ENCODE data around the gene RMDN3.
A peak's percentile ranks its signal among the peaks of the same experiment; 100 is the strongest.

RMDN3 gene

DNA sequence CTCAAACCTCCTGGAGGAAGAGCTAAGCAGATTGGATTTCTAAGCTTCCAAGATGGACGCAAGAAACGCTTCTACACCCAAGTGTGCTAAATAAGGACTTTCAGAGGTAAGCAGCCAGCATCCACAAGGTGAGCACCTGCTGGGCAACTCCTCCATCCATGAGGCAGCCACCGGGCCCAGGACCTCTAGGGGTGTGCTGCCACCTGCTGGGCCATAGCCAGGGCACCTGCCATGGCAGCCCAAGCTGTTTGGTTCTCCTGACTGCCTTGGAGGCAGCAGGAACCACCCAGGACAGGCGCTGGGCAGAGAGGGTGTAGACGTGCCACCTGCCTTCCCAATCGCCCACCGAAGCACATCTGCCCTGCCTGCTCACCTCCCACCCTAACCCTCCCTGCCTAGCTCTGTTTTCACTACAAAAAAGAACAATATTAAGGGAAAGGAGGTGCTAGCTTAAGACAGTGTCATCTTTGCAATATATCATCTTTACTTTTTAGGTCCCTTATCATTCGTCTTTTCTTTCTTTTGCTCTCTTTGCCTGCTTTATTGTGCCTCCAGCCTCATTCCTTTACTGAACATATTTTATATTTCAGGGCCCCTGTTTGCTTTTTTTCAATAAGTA is 27.7 kb upstream of the RMDN3 start:
- Histone ChIP-seq H3K9me3 (ENCODE audit: insufficient read depth, low read depth, low read length) (no peaks in the 10 kb centered on the region), H3K4me1 (ENCODE audit: insufficient read depth, low read length, poor library complexity, severe bottlenecking) (peaks cover 12% of the 10 kb centered on the region), H3K4me3 (ENCODE audit: low read length, poor library complexity, severe bottlenecking) (no peak overlapping the region), H3K36me3 (ENCODE audit: insufficient read depth, low read length) (peaks cover 13% of the 10 kb centered on the region; the same call in 1 of the 2 replicates), H3K9me2 (replicated peaks; ENCODE audit: low read depth, low read length) (no peaks in the 10 kb centered on the region), H3K4me2 (ENCODE audit: low read depth, low read length, poor library complexity, severe bottlenecking) (no peak overlapping the region), H3K27me3 (ENCODE audit: insufficient read depth, low read length, poor library complexity, severe bottlenecking) (no peaks in the 10 kb centered on the region), H2AFZ (ENCODE audit: low read length) (no peak overlapping the region), H3F3A (ENCODE audit: low read depth) (no peaks in the 10 kb centered on the region), H4K20me1 (ENCODE audit: insufficient read depth, low read length, poor library complexity, severe bottlenecking) (peaks cover 6% of the 10 kb centered on the region), H3K79me2 (ENCODE audit: insufficient read depth, low read length) (no peaks in the 10 kb centered on the region), H3K9ac (ENCODE audit: low read depth, low read length, poor library complexity, severe bottlenecking) (no peak overlapping the region)
- no peak for TF ChIP-seq EZH2phosphoT487 (IDR thresholded peaks at IDR 0.05; ENCODE audit: borderline replicate concordance)
- TF ChIP-seq, protein P1, sequence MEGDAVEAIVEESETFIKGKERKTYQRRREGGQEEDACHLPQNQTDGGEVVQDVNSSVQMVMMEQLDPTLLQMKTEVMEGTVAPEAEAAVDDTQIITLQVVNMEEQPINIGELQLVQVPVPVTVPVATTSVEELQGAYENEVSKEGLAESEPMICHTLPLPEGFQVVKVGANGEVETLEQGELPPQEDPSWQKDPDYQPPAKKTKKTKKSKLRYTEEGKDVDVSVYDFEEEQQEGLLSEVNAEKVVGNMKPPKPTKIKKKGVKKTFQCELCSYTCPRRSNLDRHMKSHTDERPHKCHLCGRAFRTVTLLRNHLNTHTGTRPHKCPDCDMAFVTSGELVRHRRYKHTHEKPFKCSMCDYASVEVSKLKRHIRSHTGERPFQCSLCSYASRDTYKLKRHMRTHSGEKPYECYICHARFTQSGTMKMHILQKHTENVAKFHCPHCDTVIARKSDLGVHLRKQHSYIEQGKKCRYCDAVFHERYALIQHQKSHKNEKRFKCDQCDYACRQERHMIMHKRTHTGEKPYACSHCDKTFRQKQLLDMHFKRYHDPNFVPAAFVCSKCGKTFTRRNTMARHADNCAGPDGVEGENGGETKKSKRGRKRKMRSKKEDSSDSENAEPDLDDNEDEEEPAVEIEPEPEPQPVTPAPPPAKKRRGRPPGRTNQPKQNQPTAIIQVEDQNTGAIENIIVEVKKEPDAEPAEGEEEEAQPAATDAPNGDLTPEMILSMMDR (conservative IDR thresholded peaks at IDR 0.05; ENCODE audit: low read length) = peak; percentile 92

GRCh38 chr15:40776537-40777141 is 21.6 kb upstream of the RMDN3 start:
- H3K79me2 ChIP-seq (ENCODE audit: insufficient read depth, low read length) = no peaks in the 10 kb centered on the region
- no peak overlapping the region for H3K4me3 ChIP-seq (ENCODE audit: low read length, poor library complexity, severe bottlenecking)
- peaks cover 7% of the 10 kb centered on the region for H3K4me1 ChIP-seq (ENCODE audit: insufficient read depth, low read length, poor library complexity, severe bottlenecking)
- H3K4me2 ChIP-seq (ENCODE audit: low read depth, low read length, poor library complexity, severe bottlenecking) = no peak overlapping the region
- H3K36me3 ChIP-seq (ENCODE audit: insufficient read depth, low read length) = peaks cover 29% of the 10 kb centered on the region; the same call in 1 of the 2 replicates
- no peak overlapping the region for H3K9ac ChIP-seq (ENCODE audit: low read depth, low read length, poor library complexity, severe bottlenecking)
- no peaks in the 10 kb centered on the region for H3F3A ChIP-seq (ENCODE audit: low read depth)
- H3K9me3 ChIP-seq (ENCODE audit: insufficient read depth, low read depth, low read length) = no peaks in the 10 kb centered on the region
- H3K9me2 ChIP-seq (replicated peaks; ENCODE audit: low read depth, low read length) = no peaks in the 10 kb centered on the region
- no peak for TF ChIP-seq EZH2phosphoT487 (IDR thresholded peaks at IDR 0.05; ENCODE audit: borderline replicate concordance)
- TF ChIP-seq, protein P1 (conservative IDR thresholded peaks at IDR 0.05; ENCODE audit: low read length) = no peak
- no peaks in the 10 kb centered on the region for H3K27me3 ChIP-seq (ENCODE audit: insufficient read depth, low read length, poor library complexity, severe bottlenecking)
- H4K20me1 ChIP-seq (ENCODE audit: insufficient read depth, low read length, poor library complexity, severe bottlenecking) = no peaks in the 10 kb centered on the region
- H2AFZ ChIP-seq (ENCODE audit: low read length) = no peak overlapping the region

GRCh38 chr15:40775740-40776536 is 20.9 kb upstream of the RMDN3 start:
- Histone ChIP-seq H2AFZ (ENCODE audit: low read length) (no peak overlapping the region), H3K4me3 (ENCODE audit: low read length, poor library complexity, severe bottlenecking) (no peak overlapping the region), H3K36me3 (ENCODE audit: insufficient read depth, low read length) (peaks cover 29% of the 10 kb centered on the region), H4K20me1 (ENCODE audit: insufficient read depth, low read length, poor library complexity, severe bottlenecking) (no peaks in the 10 kb centered on the region), H3K9me3 (ENCODE audit: insufficient read depth, low read depth, low read length) (no peaks in the 10 kb centered on the region), H3F3A (ENCODE audit: low read depth) (no peaks in the 10 kb centered on the region), H3K9me2 (replicated peaks; ENCODE audit: low read depth, low read length) (no peaks in the 10 kb centered on the region), H3K4me2 (ENCODE audit: low read depth, low read length, poor library complexity, severe bottlenecking) (no peak overlapping the region), H3K79me2 (ENCODE audit: insufficient read depth, low read length) (no peaks in the 10 kb centered on the region), H3K27me3 (ENCODE audit: insufficient read depth, low read length, poor library complexity, severe bottlenecking) (no peaks in the 10 kb centered on the region), H3K4me1 (ENCODE audit: insufficient read depth, low read length, poor library complexity, severe bottlenecking) (peaks cover 12% of the 10 kb centered on the region), H3K9ac (ENCODE audit: low read depth, low read length, poor library complexity, severe bottlenecking) (no peak overlapping the region)
- TF ChIP-seq, protein P1 (conservative IDR thresholded peaks at IDR 0.05; ENCODE audit: low read length) = no peak
- TF ChIP-seq EZH2phosphoT487 (IDR thresholded peaks at IDR 0.05; ENCODE audit: borderline replicate concordance) = no peak

Data from Loucy (cell line).